H1 (cell line): ENCODE measurements around the gene TMEM183A. TPM values are rescaled to one million over a fixed set of nuclear protein-coding genes. Genes with fewer than 3 reads are reported as not detected.
A peak's percentile ranks its signal among the peaks of the same experiment; 100 is the strongest.

Experiments
- CTCF ChIA-PET: fragments of 300-600 bp; sonication (Branson Sonifier 250); formaldehyde crosslinking; loops from one replicate; lab custom pipeline; 2021; ENCODE audit not compliant: partially characterized antibody; lab: Charles Lee
- POLR2A ChIA-PET: fragments of 300-600 bp; sonication (Branson Sonifier 250); formaldehyde crosslinking; loops from one replicate; lab custom pipeline; 2021; ENCODE audit warnings: inconsistent platforms; ENCODE audit not compliant: partially characterized antibody; lab: Charles Lee
- DNase-seq, 2 experiments: peaks; one replicate each; pipeline versions ENCODE4 v3.0.0 to v3.0.0-alpha.2; 2010 to 2022; ENCODE audit warnings: low spot score in 2 of 2, low read depth in 1 of 2, mixed read lengths in 1 of 2
- FAIRE-seq: peaks from 2 replicates; lab custom pipeline; 2011; peaks lifted over from hg19 to GRCh38; lab: Jason Lieb, UNC
- H2AFZ ChIP-seq: 2 replicates; pipeline ENCODE4 v1.8.1; 2012; ENCODE audit warnings: low read length, inconsistent platforms
- H2AK5ac ChIP-seq: 2 replicates; pipeline ENCODE4 v1.6.1; 2013; ENCODE audit warnings: low read depth, low read length
- H2BK120ac ChIP-seq: replicated peaks from 2 replicates; pipeline ENCODE3; 2013; ENCODE audit warnings: low read depth, low read length, inconsistent platforms
- H2BK12ac ChIP-seq: 2 replicates; pipeline ENCODE4 v1.6.1; 2013; ENCODE audit warnings: low read depth, low read length
- H2BK15ac ChIP-seq: 2 replicates; pipeline ENCODE4 v1.6.1; 2013; ENCODE audit warnings: low read length
- H2BK20ac ChIP-seq: 2 replicates; pipeline ENCODE4 v1.6.1; 2013; ENCODE audit warnings: low read length
- H2BK5ac ChIP-seq: 2 replicates; pipeline ENCODE4 v1.6.1; 2013; ENCODE audit warnings: low read depth, low read length
- H3K14ac ChIP-seq: 2 replicates; pipeline ENCODE4 v1.6.1; 2013; ENCODE audit warnings: inconsistent platforms; ENCODE audit not compliant: insufficient read length
- H3K18ac ChIP-seq: 2 replicates; pipeline ENCODE4 v1.6.1; 2013; ENCODE audit warnings: low read length; ENCODE audit errors: extremely low read depth
- H3K23ac ChIP-seq: 2 replicates; pipeline ENCODE4 v1.6.1; 2013; ENCODE audit warnings: inconsistent platforms; ENCODE audit not compliant: insufficient read length
- H3K23me2 ChIP-seq: 2 replicates; pipeline ENCODE4 v1.6.1; 2013; ENCODE audit warnings: low read depth, low read length
- H3K27ac ChIP-seq: 2 replicates; pipeline ENCODE4 v1.6.1; 2011; ENCODE audit warnings: low read depth, low read length, inconsistent platforms
- H3K27me3 ChIP-seq, 4 experiments: replicated peaks in 1 of 4; 1 replicate in 1 of 4; 2 replicates in 3 of 4; pipeline versions ENCODE4 v1.6.1 to v1.8.1; 2011 to 2013; ENCODE audit warnings: low read length in 3 of 4, mild to moderate bottlenecking in 3 of 4, inconsistent platforms in 2 of 4, mixed read lengths in 2 of 4, moderate library complexity in 1 of 4; ENCODE audit not compliant: control insufficient read depth in 3 of 4, insufficient read depth in 3 of 4; ENCODE audit errors: extremely low read depth in 1 of 4
- H3K36me3 ChIP-seq, 4 experiments: 2 replicates each; pipeline versions ENCODE4 v1.6.1 to v1.8.1; 2011 to 2013; ENCODE audit warnings: mild to moderate bottlenecking in 4 of 4, low read length in 3 of 4, moderate library complexity in 2 of 4, control low read depth in 1 of 4, inconsistent platforms in 1 of 4; ENCODE audit not compliant: insufficient read depth in 4 of 4, control insufficient read depth in 2 of 4
- H3K4ac ChIP-seq: replicated peaks from 2 replicates; pipeline ENCODE3; 2013; ENCODE audit warnings: low read length, low read depth, mixed read lengths, inconsistent platforms; ENCODE audit not compliant: insufficient read length
- H3K4me1 ChIP-seq, 4 experiments: replicated peaks in 1 of 4; 1 replicate in 1 of 4; 2 replicates in 3 of 4; pipeline versions ENCODE4 v1.6.1 to v1.8.1; 2011 to 2013; ENCODE audit warnings: low read length in 3 of 4, inconsistent platforms in 2 of 4, mixed read lengths in 1 of 4; ENCODE audit not compliant: insufficient read depth in 4 of 4, control insufficient read depth in 3 of 4
- H3K4me2 ChIP-seq, 2 experiments: 2 replicates each; pipeline versions ENCODE4 v1.6.1 to v1.8.1; 2011 to 2013; ENCODE audit warnings: low read depth in 2 of 2, low read length in 2 of 2, control low read depth in 1 of 2, inconsistent platforms in 1 of 2, mild to moderate bottlenecking in 1 of 2; ENCODE audit not compliant: insufficient read depth in 1 of 2
- H3K4me3 ChIP-seq, 4 experiments: fragments of 200-600, 300-600 bp in 1 of 4; sonication (generic), shearing (Covaris generic), sonication (Bioruptor Twin) in 1 of 4; 2 replicates each; pipeline versions ENCODE4 v1.5.1 to v1.8.1; 2011 to 2016; ENCODE audit warnings: low read length in 4 of 4, low read depth in 3 of 4, control low read depth in 2 of 4, inconsistent platforms in 2 of 4, mild to moderate bottlenecking in 2 of 4, mixed read lengths in 1 of 4, moderate library complexity in 1 of 4; ENCODE audit not compliant: insufficient read depth in 2 of 4; ENCODE audit errors: extremely low read depth in 1 of 4
- H3K56ac ChIP-seq: replicated peaks from 2 replicates; pipeline ENCODE3; 2013; ENCODE audit warnings: low read depth, mild to moderate bottlenecking, mixed read lengths, low read length, inconsistent platforms; ENCODE audit not compliant: insufficient read length
- H3K79me1 ChIP-seq: 2 replicates; pipeline ENCODE4 v1.6.1; 2013; ENCODE audit warnings: low read depth, low read length, control low read depth
- H3K79me2 ChIP-seq, 2 experiments: 2 replicates each; pipeline versions ENCODE4 v1.6.1 to v1.8.1; 2012 to 2013; ENCODE audit warnings: low read length in 2 of 2, mild to moderate bottlenecking in 2 of 2, inconsistent platforms in 1 of 2; ENCODE audit not compliant: insufficient read depth in 2 of 2, control insufficient read depth in 1 of 2
- H3K9ac ChIP-seq, 4 experiments: replicated peaks in 1 of 4; 1 replicate in 1 of 4; 2 replicates in 3 of 4; pipeline versions ENCODE4 v1.6.1 to v1.8.1; 2011 to 2013; ENCODE audit warnings: low read depth in 3 of 4, low read length in 3 of 4, control low read depth in 2 of 4, mild to moderate bottlenecking in 2 of 4, moderate library complexity in 2 of 4, inconsistent platforms in 1 of 4; ENCODE audit errors: extremely low read depth in 1 of 4
- H3K9me3 ChIP-seq, 2 experiments: 2 replicates each; pipeline versions ENCODE4 v1.6.1 to v1.8.1; 2012 to 2013; ENCODE audit warnings: mild to moderate bottlenecking in 2 of 2, moderate library complexity in 2 of 2, control low read depth in 1 of 2, inconsistent platforms in 1 of 2, low read depth in 1 of 2, low read length in 1 of 2, mixed read lengths in 1 of 2; ENCODE audit not compliant: insufficient read depth in 2 of 2
- H4K20me1 ChIP-seq, 2 experiments: replicated peaks in 1 of 2; 2 replicates each; pipeline versions ENCODE3 to v1.8.1; 2011 to 2013; ENCODE audit warnings: inconsistent platforms in 2 of 2, low read length in 2 of 2, mild to moderate bottlenecking in 1 of 2; ENCODE audit not compliant: insufficient read depth in 2 of 2, control insufficient read depth in 1 of 2
- H4K5ac ChIP-seq: 2 replicates; pipeline ENCODE4 v1.6.1; 2013; ENCODE audit warnings: low read length, low read depth, mixed read lengths, inconsistent platforms; ENCODE audit not compliant: insufficient read length
- H4K8ac ChIP-seq: 2 replicates; pipeline ENCODE4 v1.8.0; 2013; ENCODE audit warnings: mild to moderate bottlenecking, moderate library complexity, low read length, inconsistent platforms; ENCODE audit not compliant: insufficient read depth; ENCODE audit errors: extremely low read depth
- H4K91ac ChIP-seq: replicated peaks from 2 replicates; pipeline ENCODE3; 2013; ENCODE audit warnings: low read length, mixed read lengths, inconsistent platforms; ENCODE audit not compliant: insufficient read length
- ASH2L ChIP-seq: fragments of 200-600, 300-600 bp; sonication (generic); IDR thresholded peaks from one replicate; pipeline ENCODE4 v1.7.1; 2017; ENCODE audit warnings: low read length
- CTCF ChIP-seq, 3 experiments: IDR thresholded peaks; 1 replicate in 2 of 3; 2 replicates in 1 of 3; pipeline versions ENCODE4 v1.5.1 to v1.6.1; 2011; ENCODE audit warnings: low read length in 3 of 3, mild to moderate bottlenecking in 3 of 3, inconsistent platforms in 2 of 3, low read depth in 1 of 3, moderate library complexity in 1 of 3; ENCODE audit not compliant: insufficient read depth in 1 of 3; ENCODE audit errors: control extremely low read depth in 1 of 3
- KDM4A ChIP-seq: IDR thresholded peaks from one replicate; pipeline ENCODE4 v1.7.1; 2012; ENCODE audit warnings: low read depth, mild to moderate bottlenecking, moderate library complexity, low read length, inconsistent platforms; ENCODE audit not compliant: severe bottlenecking
- MAX ChIP-seq: IDR thresholded peaks from 2 replicates; pipeline ENCODE4 v1.6.1; 2012; ENCODE audit warnings: inconsistent platforms
- RBBP5 ChIP-seq: IDR thresholded peaks from 2 replicates; pipeline ENCODE4 v1.7.1; 2012; ENCODE audit warnings: low read depth, mild to moderate bottlenecking, inconsistent platforms, low read length, moderate library complexity, borderline replicate concordance
- TAF1 ChIP-seq: IDR thresholded peaks from 2 replicates; pipeline ENCODE4 v1.6.1; 2011; ENCODE audit warnings: mild to moderate bottlenecking, low read depth, low read length
- TCF12 ChIP-seq: IDR thresholded peaks from 2 replicates; pipeline ENCODE4 v1.6.1; 2011; ENCODE audit warnings: low read depth, mild to moderate bottlenecking, low read length
- WGBS, 2 experiments: shearing (Covaris generic) in 1 of 2; methylation state at CpG; one replicate each; pipeline versions ENCODE4 v1.1.6 to v1.1.7; 2013 to 2015; ENCODE audit warnings: low lambda C conversion rate in 2 of 2, mixed read lengths in 2 of 2, inconsistent platforms in 1 of 2, low coverage in 1 of 2, missing lambda C conversion rate in 1 of 2; ENCODE audit not compliant: insufficient replicate concordance in 2 of 2, insufficient coverage in 1 of 2, insufficient read length in 1 of 2; ENCODE audit errors: extremely low coverage in 1 of 2, missing lambda C conversion rate in 1 of 2; 5-methylcytosine and 5-hydroxymethylcytosine counted together
- polyA plus RNA-seq, 7 experiments: library from polyadenylated mRNA; depleted of rRNA in 3 of 7; stranded (reverse) in 5 of 7; unstranded in 2 of 7; fragments of >200 nt in 5 of 7; fragments of 200-250 nt in 2 of 7; gene quantifications; 1 replicate in 5 of 7; 2 replicates in 1 of 7; 4 replicates in 1 of 7; pipeline versions ENCODE4 v1.2.1 to v1.2.3, GENCODE V29; 2011 to 2013; ENCODE audit warnings: missing spikeins in 2 of 7, mixed read lengths in 2 of 7
- total RNA-seq: library from RNA; stranded (reverse); fragmentation: NEBNext Ultra II Directional; extraction: Animal tissue kit (Norgen Biotek cat#: 25700); gene quantifications from 2 replicates; pipeline ENCODE4 v1.2.1, GENCODE V29; 2021

Gene TMEM183A
- total and polyA plus RNA-seq, 2 of the 8 experiments (the other 6 are each of a cell fraction or from before 2014, with no cell fraction given): 107 to 173 TPM

- CTCF ChIA-PET: interaction anchor here (0.7 to 49.7 kb wide), 13 partner anchors 8 to 316 kb away, joined by 3 to 1089 read pairs (median 3); partner anchors contain the start of gene ADORA1
- no peak for DNase-seq
- no peak overlapping the region for H2BK20ac ChIP-seq
- H2BK12ac ChIP-seq: no peak overlapping the region; the same call in 1 of the 2 replicates
- no peak overlapping the region for H3K27ac ChIP-seq
- H2AFZ ChIP-seq: peak overlapping the region; percentile 61; the same call in 1 of the 2 replicates
- H3K36me3 ChIP-seq: peaks cover 9 to 25% (median 16%) of the 10 kb centered on the region in 4 experiments
- peaks cover 4 to 13% (median 6%) of the 10 kb centered on the region in 4 experiments for H3K4me1 ChIP-seq
- H3K79me2 ChIP-seq: no peaks in the 10 kb centered on the region
- no peak overlapping the region for H3K23ac ChIP-seq
- TF ChIP-seq TAF1 (peak; percentile 2; the same call in 1 of the 2 replicates), MAX (no peak), ASH2L (peak; percentile 77), KDM4A (peak; percentile 98), CTCF (IDR thresholded peaks at IDR 0.05; ENCODE audit: control extremely low read depth in 1 of 3, insufficient read depth in 1 of 3, low read depth in 1 of 3, low read length in 3 of 3) (peak in 1 of 3 experiments; percentile 28; a peak in 1 of 4 replicates), RBBP5 (peak; percentile 65), TCF12 (no peak)
- no peak for FAIRE-seq
- WGBS, 2 experiments: 10% methylated on average over 34 of the region's 46 CpGs; no CpG with 5 or more reads in 1 of the 2 experiments
- peaks cover 7 to 26% (median 18%) of the 10 kb centered on the region in 4 experiments for H3K27me3 ChIP-seq
- H3K79me1 ChIP-seq: peaks cover 3% of the 10 kb centered on the region; the same call in 1 of the 2 replicates
- H3K9me3 ChIP-seq: no peaks in the 10 kb centered on the region
- no peak overlapping the region for H2BK5ac ChIP-seq
- peak overlapping the region in 3 of 4 experiments; percentile 48 to 54 (median 53); a peak in 5 of 7 replicates for H3K9ac ChIP-seq
- H2BK15ac ChIP-seq: peak overlapping the region; percentile 78; the same call in 1 of the 2 replicates
- peak overlapping the region; percentile 51 to 88 (median 87) for H3K4me3 ChIP-seq
- H3K23me2 ChIP-seq: peaks cover 12% of the 10 kb centered on the region
- H3K14ac ChIP-seq: no peak overlapping the region
- peak overlapping the region; percentile 65 for H3K4ac ChIP-seq
- H3K56ac ChIP-seq: no peak overlapping the region
- H4K5ac ChIP-seq: no peak overlapping the region
- H2AK5ac ChIP-seq: no peak overlapping the region
- no peak overlapping the region for H2BK120ac ChIP-seq
- H4K20me1 ChIP-seq: peaks cover 2 to 7% of the 10 kb centered on the region in 2 experiments
- H3K18ac ChIP-seq: peak overlapping the region; percentile 52
- H3K4me2 ChIP-seq: peak overlapping the region; percentile 89 to 99
- H4K8ac ChIP-seq: no peak overlapping the region; the same call in 1 of the 2 replicates
- H4K91ac ChIP-seq: peak overlapping the region; percentile 64
- POLR2A ChIA-PET: interaction anchor here (1.0 to 7.1 kb wide), 7 partner anchors 9 to 303 kb away, joined by 3 to 72 read pairs (median 7); partner anchors contain the start of gene TMEM183A
Observed at GRCh38 chr1:203026666-203027663, 19.8 kb downstream of the TMEM183A start.
